PFSK-1 (cell line): ENCODE results near the gene PTGDS.
A peak's percentile ranks its signal among the peaks of the same experiment; 100 is the strongest.

Experiments
- FOXP2 ChIP-seq: optimal IDR thresholded peaks from 2 replicates; pipeline ENCODE3; 2011; ENCODE audit warnings: borderline replicate concordance, control low read depth, inconsistent platforms; ENCODE audit not compliant: insufficient read depth; ENCODE audit errors: extremely low read length, extremely low read depth
- POLR2AphosphoS5 ChIP-seq: IDR thresholded peaks from 2 replicates; pipeline ENCODE4 v1.6.1; 2012; ENCODE audit warnings: low read depth, mild to moderate bottlenecking, control low read depth, low read length, moderate library complexity
- SIN3A ChIP-seq: IDR thresholded peaks from 2 replicates; pipeline ENCODE4 v1.6.1; 2012; ENCODE audit warnings: mild to moderate bottlenecking, low read length, moderate library complexity, borderline replicate concordance; ENCODE audit not compliant: insufficient read depth
- TAF1 ChIP-seq: IDR thresholded peaks from 2 replicates; pipeline ENCODE4 v1.6.1; 2012; ENCODE audit warnings: low read length, control low read depth, borderline replicate concordance; ENCODE audit not compliant: insufficient read depth
- TF ChIP-seq, protein P1 (sequence below), 2 experiments: IDR thresholded peaks; 2 replicates each; pipeline versions ENCODE4 v1.6.1 to v1.8.0; 2011 to 2012; ENCODE audit warnings: low read depth in 2 of 2, low read length in 2 of 2, control low read depth in 1 of 2, inconsistent platforms in 1 of 2, mild to moderate bottlenecking in 1 of 2, moderate library complexity in 1 of 2; ENCODE audit not compliant: insufficient read depth in 1 of 2

PTGDS gene

DNA sequence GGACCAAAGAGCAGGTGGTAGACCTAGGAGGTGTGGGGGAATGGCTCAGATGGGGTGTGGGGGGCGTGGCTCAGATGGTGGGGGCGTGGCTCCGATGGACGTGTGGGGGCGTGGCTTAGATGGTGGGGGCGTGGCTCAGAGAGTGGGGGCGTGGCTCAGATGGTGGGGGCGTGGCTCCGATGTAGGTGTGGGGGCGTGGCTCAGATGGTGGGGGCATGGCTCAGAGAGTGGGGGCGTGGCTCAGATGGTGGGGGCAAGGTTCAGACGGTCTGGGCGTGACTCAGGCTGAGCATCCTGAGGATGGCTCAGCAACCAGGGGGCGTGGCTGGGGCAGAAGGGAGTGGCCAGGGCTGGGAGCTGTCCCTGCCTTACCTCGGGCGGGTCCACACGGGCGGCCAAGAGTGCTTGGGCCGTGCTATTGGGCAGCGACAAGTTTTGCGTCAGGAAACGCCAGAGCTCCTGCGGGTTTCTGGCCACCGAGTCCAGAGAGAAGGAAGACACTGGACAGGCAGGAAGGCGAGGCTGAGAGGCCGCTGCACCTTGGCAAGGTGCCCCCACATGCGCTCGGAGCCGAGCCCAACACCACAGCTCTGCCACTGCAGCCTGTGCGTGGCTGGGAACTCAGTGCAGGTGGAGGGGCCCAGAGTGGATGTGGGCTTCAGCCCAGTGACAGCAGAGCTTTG, 44.8 kb downstream of the PTGDS start:
- TF ChIP-seq, protein P1, sequence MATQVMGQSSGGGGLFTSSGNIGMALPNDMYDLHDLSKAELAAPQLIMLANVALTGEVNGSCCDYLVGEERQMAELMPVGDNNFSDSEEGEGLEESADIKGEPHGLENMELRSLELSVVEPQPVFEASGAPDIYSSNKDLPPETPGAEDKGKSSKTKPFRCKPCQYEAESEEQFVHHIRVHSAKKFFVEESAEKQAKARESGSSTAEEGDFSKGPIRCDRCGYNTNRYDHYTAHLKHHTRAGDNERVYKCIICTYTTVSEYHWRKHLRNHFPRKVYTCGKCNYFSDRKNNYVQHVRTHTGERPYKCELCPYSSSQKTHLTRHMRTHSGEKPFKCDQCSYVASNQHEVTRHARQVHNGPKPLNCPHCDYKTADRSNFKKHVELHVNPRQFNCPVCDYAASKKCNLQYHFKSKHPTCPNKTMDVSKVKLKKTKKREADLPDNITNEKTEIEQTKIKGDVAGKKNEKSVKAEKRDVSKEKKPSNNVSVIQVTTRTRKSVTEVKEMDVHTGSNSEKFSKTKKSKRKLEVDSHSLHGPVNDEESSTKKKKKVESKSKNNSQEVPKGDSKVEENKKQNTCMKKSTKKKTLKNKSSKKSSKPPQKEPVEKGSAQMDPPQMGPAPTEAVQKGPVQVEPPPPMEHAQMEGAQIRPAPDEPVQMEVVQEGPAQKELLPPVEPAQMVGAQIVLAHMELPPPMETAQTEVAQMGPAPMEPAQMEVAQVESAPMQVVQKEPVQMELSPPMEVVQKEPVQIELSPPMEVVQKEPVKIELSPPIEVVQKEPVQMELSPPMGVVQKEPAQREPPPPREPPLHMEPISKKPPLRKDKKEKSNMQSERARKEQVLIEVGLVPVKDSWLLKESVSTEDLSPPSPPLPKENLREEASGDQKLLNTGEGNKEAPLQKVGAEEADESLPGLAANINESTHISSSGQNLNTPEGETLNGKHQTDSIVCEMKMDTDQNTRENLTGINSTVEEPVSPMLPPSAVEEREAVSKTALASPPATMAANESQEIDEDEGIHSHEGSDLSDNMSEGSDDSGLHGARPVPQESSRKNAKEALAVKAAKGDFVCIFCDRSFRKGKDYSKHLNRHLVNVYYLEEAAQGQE (IDR thresholded peaks at IDR 0.05; ENCODE audit: insufficient read depth in 1 of 2, low read depth in 2 of 2, low read length in 2 of 2) = peak in 1 of 2 experiments; percentile 38; a peak in 1 of 4 replicates
- no peak for TF ChIP-seq POLR2AphosphoS5

DNA sequence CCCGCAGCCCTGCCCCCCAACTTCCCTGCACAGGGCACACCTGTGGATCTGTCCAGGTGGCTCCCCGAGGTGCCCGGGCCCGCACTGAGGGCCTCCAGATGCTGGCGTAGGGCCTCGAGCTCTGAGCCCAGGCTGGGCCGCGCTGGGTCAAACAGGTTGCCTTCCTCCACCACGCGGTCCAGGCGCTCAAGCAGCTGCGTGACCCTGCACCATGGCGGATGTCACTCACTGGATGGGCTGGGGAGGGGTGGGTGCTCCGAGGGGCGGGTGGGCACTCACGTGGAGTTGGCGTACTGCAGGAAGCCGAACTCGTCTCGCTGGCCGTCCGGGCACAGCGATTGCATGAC, 45.3 kb downstream of the PTGDS start:
- TF ChIP-seq SIN3A (no peak), TAF1 (no peak), POLR2AphosphoS5 (no peak), FOXP2 (no peak)
- TF ChIP-seq, protein P1 (IDR thresholded peaks at IDR 0.05; ENCODE audit: insufficient read depth in 1 of 2, low read depth in 2 of 2, low read length in 2 of 2) = no peak

DNA sequence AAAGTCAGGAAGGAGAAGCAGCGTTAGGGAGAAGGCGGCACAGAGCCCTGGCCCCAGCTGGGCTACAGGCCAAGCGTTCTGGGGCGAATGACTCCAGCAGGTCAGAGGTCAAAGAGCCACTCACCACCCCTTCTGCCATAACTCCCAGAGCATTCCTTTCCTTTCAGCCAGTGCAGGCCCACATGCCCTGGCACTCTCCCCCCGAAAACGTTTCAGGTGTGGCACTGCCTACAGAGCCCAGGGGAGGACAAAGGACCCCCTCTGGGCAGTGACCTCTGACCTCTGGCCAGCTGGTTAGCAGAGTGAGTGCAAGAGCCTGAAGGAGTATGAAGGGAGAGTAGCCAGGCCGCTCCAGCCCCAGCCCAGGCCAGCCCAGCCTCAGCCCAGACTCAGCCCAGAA, 45.9 kb downstream of the PTGDS start:
- TF ChIP-seq TAF1 (no peak), SIN3A (no peak), POLR2AphosphoS5 (no peak), FOXP2 (no peak)
- TF ChIP-seq, protein P1 (IDR thresholded peaks at IDR 0.05; ENCODE audit: insufficient read depth in 1 of 2, low read depth in 2 of 2, low read length in 2 of 2) = no peak

DNA sequence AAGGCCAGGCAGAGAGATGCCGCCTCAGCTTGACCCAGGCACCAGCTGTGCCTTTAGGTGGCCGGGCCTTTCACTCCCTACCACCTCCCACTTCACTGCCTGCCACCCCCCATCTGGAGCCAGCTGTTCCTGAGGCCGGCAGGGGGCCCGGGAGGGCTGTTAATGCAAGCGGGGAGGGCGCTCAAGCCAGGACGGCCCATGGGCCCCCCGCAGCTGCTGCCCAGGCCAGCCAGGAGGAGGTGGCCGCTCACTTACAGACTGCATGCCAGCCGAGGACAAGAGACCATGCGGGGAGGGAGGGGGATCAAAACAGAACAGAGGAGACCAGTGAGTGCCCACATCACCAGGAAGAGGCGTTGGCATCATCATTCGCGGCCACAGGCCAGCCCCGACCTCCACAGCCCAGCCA, 46.3 kb downstream of the PTGDS start:
- TF ChIP-seq POLR2AphosphoS5 (no peak), FOXP2 (no peak), TAF1 (no peak), SIN3A (no peak)
- TF ChIP-seq, protein P1 (IDR thresholded peaks at IDR 0.05; ENCODE audit: insufficient read depth in 1 of 2, low read depth in 2 of 2, low read length in 2 of 2) = no peak

DNA sequence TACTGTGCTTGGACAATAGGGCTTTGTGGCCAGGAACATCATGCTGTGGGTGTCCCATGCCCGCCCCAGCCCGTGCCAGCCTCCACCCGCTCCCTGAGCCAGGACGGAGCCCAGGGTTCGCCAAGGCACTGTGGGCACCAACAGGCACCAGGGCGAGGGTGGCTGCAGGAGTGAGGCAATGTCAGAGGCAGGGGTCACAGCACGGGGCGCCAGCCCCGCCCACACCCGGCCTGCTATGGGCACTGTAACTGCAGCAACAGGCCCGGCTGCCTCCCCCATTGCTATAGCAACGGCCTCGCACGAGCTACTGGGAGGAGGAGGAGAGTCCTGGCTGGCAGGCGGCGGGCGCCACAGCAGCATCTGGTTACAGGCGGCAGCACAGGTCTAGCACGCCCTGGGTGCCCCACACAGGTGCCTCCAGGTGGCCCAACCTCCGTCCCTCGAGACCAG, 48.2 kb downstream of the PTGDS start:
- TF ChIP-seq FOXP2 (no peak), POLR2AphosphoS5 (no peak)
